Right ventricle myocardium superior (tissue), 1 donor: Measurements from ENCODE around the gene GRIA2. TPM values are rescaled to one million over a fixed set of nuclear protein-coding genes. Genes with fewer than 3 reads are reported as not detected.
"Not testable (repeated sequence)": the region's sequence is repeated elsewhere in the genome, so short reads cannot be mapped to it uniquely, and the experiment has no call there.

Experiments used
- ATAC-seq: fragments of 200-7000 bp; cut with Tn5 transposase; one replicate; pipeline ENCODE4 v1.9.1; 2020; ENCODE audit warnings: mild to moderate bottlenecking; ENCODE audit not compliant: poor library complexity
- DNase-seq: peaks from one replicate; pipeline ENCODE4 v3.0.0-alpha.2; 2020
- intact Hi-C: fragments of 100-400 bp; cut with DNase I; formaldehyde crosslinking; loops from one replicate; pipeline ENCODE4 v1.11.2; 2022
- long read RNA-seq: library from polyadenylated mRNA; unstranded; transcript quantifications from one replicate; pipeline ENCODE4 v2.0.0, GENCODE V29; 2021
- total RNA-seq: library from RNA; stranded (reverse); fragmentation: NEBNext Ultra II Directional; extraction: Animal tissue kit (Norgen Biotek cat#: 25700); gene quantifications from one replicate; pipeline ENCODE4 v1.2.1, GENCODE V29; 2021
- donor health status: DM: no; HTN: yes; CAD: no; lungs with severe emphysema.

GRIA2 gene
- not detected for total RNA-seq
- long read RNA-seq, result 0 reads

DNA sequence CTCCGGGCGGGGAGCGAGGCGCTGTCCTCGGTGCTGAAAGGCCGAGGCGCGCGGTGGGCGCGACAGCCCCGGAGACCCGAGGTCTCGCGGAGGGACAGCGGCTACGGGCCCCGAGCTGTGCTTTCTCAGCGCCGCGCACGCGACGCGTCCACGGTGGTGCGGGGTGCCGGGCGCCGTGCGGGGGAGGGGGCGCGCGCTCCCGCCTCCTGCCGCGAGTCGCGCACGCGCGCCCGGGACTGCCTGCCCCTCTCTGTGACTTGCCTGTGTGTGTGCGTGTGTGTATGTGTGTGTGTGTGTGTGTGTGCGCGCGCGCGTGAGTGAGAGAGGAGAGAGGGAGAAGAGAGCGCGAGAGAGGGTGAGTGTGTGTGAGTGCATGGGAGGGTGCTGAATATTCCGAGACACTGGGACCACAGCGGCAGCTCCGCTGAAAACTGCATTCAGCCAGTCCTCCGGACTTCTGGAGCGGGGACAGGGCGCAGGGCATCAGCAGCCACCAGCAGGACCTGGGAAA, at the start of gene GRIA2:
TSS of gene GRIA2 (plus strand) at position 358 of the 511 bp plus-strand sequence. CDS start 315 bp downstream, outside the sequence.
- peak; percentile 52 for ATAC-seq
- intact Hi-C loops, result no loop called here
- DNase-seq, result peak; percentile 57

DNA sequence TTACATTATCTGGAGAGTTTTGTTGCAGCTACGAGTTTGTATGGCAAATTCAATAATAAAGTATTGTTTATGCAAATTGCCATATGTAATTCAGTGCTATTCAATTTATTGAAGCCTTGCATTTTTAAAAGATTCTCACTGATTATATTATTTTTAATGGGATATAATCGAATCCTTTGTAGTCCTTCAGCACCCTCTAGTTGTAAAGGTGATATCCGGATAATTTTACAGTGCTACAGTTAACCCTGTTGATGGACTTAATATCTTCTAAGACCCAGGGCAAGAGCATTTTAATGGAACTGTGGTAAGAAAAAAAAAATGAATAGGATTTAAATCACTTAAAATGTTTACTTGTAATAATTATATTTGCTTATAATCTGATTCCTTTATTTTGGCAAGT, 48.5 kb upstream of the GRIA2 start:
- DNase-seq (no peak), ATAC-seq (no peak)
- intact Hi-C loops, result no loop called here

DNA sequence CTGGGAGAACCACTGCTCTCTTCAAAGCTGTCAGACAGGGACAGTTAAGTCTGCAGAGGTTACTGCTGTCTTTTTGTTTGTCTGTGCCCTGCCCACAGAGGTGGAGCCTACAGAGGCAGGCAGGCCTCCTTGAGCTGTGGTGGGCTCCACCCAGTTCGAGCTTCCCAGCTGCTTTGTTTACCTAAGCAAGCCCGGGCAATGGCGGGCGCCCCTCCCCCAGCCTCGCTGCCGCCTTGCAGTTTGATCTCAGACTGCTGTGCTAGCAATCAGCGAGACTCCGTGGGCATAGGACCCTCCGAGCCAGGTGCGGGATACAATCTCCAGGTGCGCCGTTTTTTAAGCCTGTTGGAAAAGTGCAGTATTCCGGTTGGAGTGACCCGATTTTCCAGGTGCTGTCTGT, 40.3 kb upstream of the GRIA2 start:
- DNase-seq, ATAC-seq, intact Hi-C loops: not testable (repeated sequence)

DNA sequence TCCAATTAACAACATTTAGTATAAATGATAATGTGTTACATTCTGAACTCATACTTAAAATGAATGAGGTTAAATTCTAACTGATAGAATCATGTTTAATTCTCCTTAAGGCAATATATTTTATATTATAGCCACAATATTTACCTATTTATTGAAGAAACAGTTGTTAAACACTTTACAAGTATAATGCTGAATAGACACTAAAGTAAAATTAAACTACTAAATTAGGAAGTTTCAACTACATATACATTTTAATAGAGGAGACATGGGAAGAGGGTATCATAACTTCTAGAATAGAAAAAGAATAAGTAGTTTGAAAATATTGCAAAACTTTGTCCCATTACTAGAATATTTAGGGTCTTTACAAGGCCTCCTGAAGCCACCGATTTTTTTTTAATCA, 36.2 kb upstream of the GRIA2 start:
- ATAC-seq (no peak), DNase-seq (no peak)
- intact Hi-C loops, result no loop called here

DNA sequence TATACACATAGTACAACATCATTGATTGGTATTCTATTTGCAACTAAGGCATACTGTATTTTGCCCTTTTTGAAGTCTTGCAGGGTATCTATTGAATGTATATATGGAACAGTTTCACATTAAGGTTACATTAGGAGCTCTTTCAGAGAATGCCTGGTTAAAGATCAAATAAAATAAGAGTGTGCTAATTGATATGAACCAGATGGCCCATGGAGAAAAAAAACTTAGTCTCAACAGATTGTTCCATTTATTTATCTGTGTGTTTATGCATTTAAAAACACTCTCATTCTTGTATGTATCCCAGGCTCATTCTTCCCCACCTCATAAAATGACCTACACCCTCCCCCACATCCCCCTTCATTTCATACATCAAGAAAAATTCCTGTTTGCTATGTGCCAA, 35.2 kb upstream of the GRIA2 start:
- ATAC-seq, result no peak

DNA sequence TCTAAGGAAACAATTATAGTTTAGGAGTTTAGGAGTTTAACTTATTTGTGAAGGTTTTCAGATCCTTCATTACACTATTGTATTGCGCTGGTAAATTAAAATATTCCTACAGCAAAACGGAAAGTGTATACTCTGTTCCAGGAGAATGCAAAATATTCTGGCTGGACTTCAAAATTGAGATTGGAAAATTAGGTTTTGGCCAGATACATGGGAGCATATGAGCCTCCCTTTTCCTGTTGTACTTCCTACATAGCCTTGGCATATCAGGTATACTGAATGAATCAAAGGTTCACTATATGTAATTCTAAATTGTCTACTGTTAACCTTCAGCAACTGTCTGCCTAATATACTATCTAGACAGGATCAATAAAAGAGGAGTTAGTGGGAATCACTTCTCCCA, 25.2 kb upstream of the GRIA2 start:
- intact Hi-C loops, result no loop called here
- no peak for DNase-seq
- ATAC-seq, result no peak

More for the DNA sequence above, 35.2 kb upstream of the GRIA2 start:
- no peak for DNase-seq
- intact Hi-C loops, result no loop called here

DNA sequence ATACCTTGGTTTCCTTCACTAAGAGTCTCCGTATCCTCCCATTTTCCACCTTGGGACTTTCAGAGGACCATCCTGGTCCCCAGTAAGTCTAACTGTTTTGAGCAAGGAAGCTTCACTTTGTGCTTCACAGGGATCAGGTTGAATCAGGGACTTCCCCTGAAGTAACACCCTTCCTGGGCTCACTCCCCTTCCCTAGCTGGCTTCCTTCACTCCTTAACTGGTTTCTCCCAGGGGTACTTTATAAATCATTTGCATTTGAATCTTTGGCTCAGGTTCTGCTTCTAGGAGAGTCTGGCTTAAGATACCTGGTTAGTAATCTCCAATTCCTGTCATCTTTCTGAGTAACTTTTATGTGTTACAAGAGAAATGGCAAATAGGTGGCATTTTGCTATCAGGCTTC, 24.5 kb upstream of the GRIA2 start:
- DNase-seq, result no peak
- intact Hi-C loops, result no loop called here
- no peak for ATAC-seq

DNA sequence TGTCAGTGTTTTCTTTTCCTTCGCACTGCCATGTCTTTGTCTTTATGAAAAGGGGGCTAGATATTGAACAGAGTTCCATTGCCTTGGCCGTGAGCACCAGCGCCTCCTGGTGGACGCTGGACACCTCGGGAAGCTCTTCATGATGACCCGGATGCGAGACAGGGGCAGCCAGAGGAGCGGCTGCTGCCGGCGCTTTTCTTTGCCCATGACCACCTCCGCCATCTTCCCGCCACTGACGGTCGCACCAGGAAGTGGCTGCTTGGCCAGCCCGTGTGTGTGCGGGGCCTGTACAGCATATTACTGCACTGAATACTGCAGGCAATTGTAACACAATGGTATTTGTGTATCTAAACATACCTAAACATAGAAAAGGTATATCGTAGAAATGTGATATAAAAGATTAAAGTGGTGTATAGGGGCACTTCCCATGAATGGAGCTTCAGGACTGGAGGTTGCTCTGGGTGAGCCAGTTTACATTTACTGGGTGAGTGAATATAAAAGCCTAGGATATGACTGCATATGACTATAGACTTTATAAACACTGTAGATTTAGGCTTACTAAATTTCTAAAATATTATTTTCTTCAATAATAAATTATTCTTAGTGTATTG, 15.8 kb upstream of the GRIA2 start:
- ATAC-seq (no peak), DNase-seq (peak; percentile 45)

DNA sequence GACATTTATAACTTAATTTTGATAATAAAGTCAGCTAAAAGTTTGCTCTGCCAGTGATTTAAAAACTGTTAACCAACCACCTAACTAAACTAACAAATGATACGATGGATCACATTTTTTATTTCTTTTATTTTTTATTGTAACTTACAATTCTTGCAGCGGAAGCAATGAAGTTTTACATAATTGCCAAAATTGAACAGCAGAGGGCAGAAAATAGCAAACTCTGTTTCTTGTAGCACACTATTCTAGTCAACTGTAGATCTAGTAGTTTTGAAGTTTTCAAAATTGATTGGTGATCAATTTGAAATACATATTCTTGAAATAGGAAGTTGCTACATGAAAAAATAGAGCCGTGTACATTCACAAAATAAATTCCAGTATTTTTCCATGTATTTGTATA, 2.8 kb upstream of the GRIA2 start:
- ATAC-seq (no peak), DNase-seq (no peak)
- intact Hi-C loops, result loop anchor here (10.0 kb wide), 1 partner anchor 757 kb away; no protein-coding TSS in a partner anchor

More for the DNA sequence above, 15.8 kb upstream of the GRIA2 start:
- intact Hi-C loops, result no loop called here

DNA sequence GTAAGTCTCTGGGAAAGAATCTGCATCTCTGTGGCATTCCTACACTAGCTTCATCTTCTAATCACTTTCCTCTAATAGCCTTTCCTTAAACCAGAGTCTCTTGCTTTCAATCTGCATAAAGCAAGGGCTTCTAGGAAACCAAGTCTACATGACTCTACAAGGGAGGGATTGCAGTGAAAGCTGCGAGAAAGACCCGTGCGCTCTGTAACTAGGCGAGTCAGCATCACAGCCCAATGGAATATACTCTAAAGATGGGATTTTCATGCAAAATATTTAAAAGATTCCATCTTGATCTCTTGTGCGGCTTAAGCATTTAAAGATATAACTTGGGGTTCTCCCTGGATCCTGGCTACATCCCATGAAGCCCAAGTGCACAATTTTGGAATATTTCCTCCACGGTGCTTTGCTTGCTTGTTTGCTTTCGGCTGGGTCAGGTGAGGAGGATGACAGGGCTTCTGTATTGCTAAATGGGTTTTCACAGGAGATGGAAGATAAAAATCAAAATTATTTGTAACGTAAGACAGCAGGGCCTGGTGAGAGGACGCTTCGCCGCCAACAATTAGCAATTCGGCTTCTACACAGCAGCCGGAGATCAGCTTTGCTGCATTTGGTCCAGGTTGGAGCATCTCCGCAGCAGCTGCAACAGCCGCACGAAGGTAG, 687 bp upstream of the GRIA2 start:
- no peak for DNase-seq
- intact Hi-C loops, result loop anchor here (10.0 kb wide), 1 partner anchor 755 kb away; no protein-coding TSS in a partner anchor
- ATAC-seq, result no peak

DNA sequence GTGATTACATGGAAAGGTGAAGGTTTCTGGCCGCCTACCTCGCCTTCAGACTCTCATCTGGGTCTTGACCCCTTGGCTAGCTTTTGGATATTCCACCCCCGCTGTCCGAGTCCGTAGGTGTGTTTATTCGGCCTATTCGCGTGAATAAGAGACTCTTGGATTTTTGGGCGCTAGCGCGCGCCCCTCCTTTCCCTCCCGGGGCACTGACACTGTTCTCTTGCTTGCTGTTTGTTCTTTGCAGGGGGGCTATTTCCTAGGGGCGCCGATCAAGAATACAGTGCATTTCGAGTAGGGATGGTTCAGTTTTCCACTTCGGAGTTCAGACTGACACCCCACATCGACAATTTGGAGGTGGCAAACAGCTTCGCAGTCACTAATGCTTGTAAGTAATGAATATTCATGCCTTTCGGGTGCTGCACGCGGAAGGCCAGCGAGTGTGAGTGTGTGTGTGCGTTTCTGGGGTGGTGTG, 932 bp downstream of the GRIA2 start:
- ATAC-seq (no peak), DNase-seq (no peak)
- intact Hi-C loops, result no loop called here

DNA sequence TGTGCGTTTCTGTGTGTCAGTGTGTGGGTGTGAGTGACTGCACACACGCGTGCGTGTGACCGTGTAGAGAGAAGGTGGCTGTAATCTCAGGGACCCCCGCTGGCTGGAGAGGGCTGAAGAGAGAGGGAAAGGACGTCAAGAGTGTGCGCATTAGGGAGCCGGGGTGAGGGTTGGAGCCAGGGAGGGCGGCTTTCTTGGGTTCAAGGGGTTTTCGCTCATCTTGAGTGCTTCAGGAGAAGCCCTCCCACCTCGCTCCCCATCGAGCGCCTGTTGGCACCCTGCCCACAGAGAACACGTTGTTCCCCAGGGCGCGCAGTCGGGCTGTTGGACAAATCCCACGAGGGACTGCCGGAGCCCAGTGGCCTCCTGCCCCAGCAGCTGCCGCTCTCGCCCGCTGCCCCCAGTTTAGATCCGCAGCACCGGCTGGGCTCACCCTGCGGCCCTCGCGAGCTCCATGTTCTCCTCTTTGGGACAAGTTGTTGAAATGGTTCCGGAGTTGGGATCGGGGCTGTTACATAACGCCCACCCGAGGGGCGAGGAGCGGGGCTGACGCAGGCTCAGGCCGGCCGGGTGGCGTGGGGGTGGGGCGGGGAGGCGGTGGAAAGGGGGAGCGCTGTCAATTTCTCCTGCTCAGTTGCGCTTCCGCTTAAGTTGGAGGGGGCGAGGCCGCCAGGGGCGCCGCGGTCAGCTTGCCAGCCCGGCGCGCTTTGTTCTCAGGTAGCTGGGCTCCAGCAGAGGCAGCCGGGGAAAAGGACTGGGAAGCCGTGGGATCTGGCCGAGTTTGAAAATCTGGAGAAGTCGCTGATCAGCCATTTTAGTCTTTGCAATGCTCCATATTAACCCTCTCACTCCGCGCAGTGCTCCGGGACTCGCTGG, 1.6 kb downstream of the GRIA2 start:
- ATAC-seq, result no peak
- intact Hi-C loops, result no loop called here
- DNase-seq, result no peak

DNA sequence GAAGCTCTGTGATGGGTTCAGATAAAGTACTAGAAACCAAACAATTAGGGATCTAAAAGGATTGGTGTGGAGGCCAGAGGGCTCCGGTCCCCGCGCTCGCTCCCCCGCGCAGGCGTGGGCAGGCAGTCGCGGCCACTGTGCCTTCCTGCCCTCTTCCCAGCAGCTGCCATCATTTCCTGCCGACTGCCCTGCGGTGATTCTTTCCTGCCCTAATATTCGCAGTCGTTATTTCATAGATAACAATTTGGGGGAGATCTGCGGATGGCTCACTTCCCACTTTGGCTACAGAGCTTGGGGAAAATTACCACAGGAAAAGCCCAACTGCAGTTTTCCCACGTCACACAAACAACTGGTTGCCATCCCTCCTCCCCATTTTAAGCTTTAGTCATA, 2.2 kb downstream of the GRIA2 start:
- intact Hi-C loops, result no loop called here
- no peak for ATAC-seq
- DNase-seq, result no peak

DNA sequence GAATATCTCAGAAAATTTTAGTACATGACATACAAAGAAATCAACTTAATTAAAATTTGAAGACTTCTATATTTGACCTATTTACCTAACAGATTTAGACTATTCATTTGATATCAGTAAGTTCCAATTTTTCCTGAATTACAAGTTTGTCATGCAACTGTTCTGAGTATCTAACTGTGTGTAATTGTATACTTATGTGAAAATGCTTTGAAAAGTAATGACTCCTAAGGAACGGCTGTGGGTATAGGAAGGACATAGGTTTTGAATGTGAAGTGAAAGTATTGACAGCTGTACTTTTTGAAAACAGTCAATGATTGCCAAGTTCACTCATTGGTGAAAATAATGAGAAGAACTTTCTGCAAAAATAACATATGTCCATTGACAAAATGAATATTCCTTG, 2.9 kb downstream of the GRIA2 start:
- intact Hi-C loops, result no loop called here
- no peak for ATAC-seq
- DNase-seq, result no peak

DNA sequence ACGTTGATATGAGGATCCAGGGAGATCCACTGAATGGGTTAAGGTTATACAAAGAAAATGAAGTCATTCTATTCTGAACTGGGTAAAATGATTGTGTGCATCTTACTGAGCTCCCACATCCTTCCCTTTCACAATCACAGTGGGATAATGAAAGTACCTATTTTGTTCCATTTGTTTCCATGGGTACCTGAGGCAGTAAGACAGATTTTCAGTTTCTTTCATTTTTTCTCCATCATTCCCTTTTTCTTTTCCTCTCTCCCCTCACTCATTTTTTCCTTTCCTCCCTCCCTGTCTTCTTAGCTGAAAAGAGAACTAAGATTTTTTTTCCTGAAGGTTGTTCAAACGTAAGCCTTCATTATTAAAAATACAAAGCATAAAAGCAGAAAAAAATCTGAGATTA, 4.6 kb downstream of the GRIA2 start:
- no peak for ATAC-seq
- DNase-seq, result no peak
- intact Hi-C loops, result no loop called here

DNA sequence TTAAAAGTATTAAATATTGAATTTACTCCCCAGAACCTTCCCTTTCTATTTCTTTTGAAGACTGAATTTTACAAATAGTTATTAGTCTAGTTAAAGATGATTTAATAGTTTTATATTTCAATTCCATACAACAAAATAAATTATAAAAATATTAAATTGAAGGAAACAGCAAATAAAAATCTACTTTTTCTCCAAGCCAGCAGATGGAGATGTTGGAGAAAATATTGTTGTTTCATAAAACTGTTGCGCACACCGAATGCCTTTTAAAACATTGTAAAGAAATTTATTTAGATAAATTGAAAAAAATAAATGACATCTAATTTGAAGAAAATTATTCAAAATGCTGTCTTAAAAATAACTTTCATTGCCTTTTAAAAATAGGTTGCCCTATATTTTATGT, 5.5 kb downstream of the GRIA2 start:
- ATAC-seq (no peak), DNase-seq (no peak)
- intact Hi-C loops, result no loop called here

DNA sequence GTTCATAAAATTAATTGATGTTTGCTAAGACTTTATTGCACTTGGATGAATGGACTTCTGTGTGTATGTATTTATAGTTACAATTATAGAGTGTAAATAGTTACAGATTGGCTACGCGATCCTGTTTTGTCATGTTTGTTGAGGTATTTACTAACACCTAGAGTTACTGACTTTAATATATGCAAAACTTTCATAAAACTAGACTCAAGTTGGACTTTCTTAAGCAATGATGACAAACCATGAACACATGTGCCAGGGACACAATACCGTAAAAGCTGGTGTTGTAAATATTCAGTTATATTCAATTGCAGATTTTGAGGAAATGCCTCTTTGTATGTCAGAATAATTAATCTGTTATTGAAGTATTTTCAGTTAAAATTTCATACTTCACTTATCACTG, 6.1 kb downstream of the GRIA2 start:
- no peak for ATAC-seq
- intact Hi-C loops, result no loop called here

DNA sequence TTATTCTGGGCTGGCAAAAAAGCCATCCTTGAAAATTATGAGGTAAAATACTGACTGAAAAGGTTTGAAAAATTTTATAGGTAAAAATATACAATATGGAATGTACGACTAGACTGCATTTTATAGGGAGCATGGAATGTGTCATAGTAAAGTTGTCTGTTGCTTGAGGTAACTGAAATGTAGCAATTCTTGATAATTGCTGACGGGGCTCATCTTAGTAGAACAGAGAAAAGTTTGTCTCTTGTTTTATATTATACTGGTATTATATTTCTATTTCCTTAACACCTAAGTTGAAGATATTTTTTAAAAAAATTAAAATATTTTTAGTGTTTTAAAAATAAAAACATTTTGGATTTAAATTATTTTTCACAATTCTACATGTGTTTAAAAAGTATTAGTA, 11.0 kb downstream of the GRIA2 start:
- intact Hi-C loops, result no loop called here
- no peak for DNase-seq
- ATAC-seq, result no peak

More for the DNA sequence above, 6.1 kb downstream of the GRIA2 start:
- no peak for DNase-seq

DNA sequence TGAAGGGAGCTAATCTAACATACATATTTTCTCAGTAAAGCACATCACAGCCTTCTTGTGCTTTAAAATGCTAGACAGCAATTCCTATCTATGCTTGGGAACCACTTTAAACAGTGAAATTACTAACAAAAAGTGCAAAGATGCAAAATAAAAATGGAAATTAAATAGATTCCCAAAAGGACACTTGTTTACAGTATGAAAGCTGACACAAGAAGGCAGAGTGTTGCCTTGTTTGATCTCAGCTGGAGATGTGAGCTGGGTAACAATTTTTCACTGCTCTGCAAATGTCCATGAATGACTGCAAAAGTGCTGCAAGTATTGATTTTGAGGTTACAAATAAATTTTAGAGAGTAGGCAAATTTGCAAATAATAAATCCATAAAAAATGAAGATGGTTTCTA, 22.3 kb downstream of the GRIA2 start:
- intact Hi-C loops, result no loop called here
- no peak for ATAC-seq
- no peak for DNase-seq
